Adrenal gland (tissue), 12 donors: ENCODE data around the gene MT1F. TPM values are rescaled to one million over a fixed set of nuclear protein-coding genes. Genes with fewer than 3 reads are reported as not detected.

Experiments used
- DNase-seq, 7 donors: peaks; one replicate each; pipeline ENCODE4 v3.0.0-alpha.2; 2019 to 2020
- H3K27ac ChIP-seq, 5 donors: fragments of 200-600 bp; sonication (generic) in 4 of 5; 1 replicate in 3 of 5; 2 replicates in 2 of 5; pipeline versions ENCODE4 v1.5.1 to v1.8.0; 2016 to 2020; ENCODE audit warnings: mild to moderate bottlenecking in 1 of 5
- H3K27me3 ChIP-seq: fragments of 200-600 bp; 2 replicates; pipeline ENCODE4 v1.8.0; 2021
- H3K36me3 ChIP-seq, 2 donors: fragments of 200-600 bp; replicated peaks in 1 of 2; 1 replicate in 1 of 2; 2 replicates in 1 of 2; pipeline versions ENCODE4 v1.5.1 to v1.8.0; 2018 to 2022
- H3K4me1 ChIP-seq, 2 donors: fragments of 200-600 bp; replicated peaks in 1 of 2; 1 replicate in 1 of 2; 2 replicates in 1 of 2; pipeline versions ENCODE4 v1.5.1 to v1.8.0; 2018 to 2021
- H3K4me3 ChIP-seq, 4 donors: fragments of 200-600 bp; sonication (generic) in 3 of 4; one replicate each; pipeline ENCODE4 v1.5.1; 2016 to 2018
- H3K9me3 ChIP-seq, 3 donors: fragments of 200-600 bp; sonication (generic) in 1 of 3; replicated peaks in 1 of 3; 1 replicate in 2 of 3; 2 replicates in 1 of 3; pipeline versions ENCODE4 v1.5.1 to v1.8.0; 2016 to 2021
- POLR2A ChIP-seq, 2 donors: fragments of 450-650 bp; IDR thresholded peaks; one replicate each; pipeline ENCODE4 v1.6.1; 2017; ENCODE audit warnings: antibody characterized with exemption in 2 of 2, mild to moderate bottlenecking in 2 of 2, moderate library complexity in 1 of 2
- WGBS, 4 donors: extraction: QIAGEN DNeasy Blood & Tissue Kit in 2 of 4; methylation state at CpG; one replicate each; pipeline versions ENCODE4 v1.1.5 to v1.1.7; 2013 to 2017; 5-methylcytosine and 5-hydroxymethylcytosine counted together
- intact Hi-C, 2 donors: fragments of 100-400 bp; cut with DNase I; formaldehyde crosslinking; loops; one replicate each; pipeline versions ENCODE4 v1.14.1 to v1.15.0; 2022 to 2023
- polyA plus RNA-seq, 3 donors: library from polyadenylated mRNA; stranded (reverse); fragments of 200-250 nt in 2 of 3; fragments of 350-450 nt in 1 of 3; fragmentation: Illumina TruSeq in 1 of 3; extraction: RNeasy Lipid Tissue Mini Kit (QIAGEN cat#74804) in 1 of 3; gene quantifications; one replicate each; pipeline ENCODE4 v1.2.3, GENCODE V29; 2013 to 2014
- total RNA-seq, 9 donors: library from RNA; depleted of rRNA in 4 of 9; stranded (reverse); fragments of >200 nt in 4 of 9; fragments of 120-200 nt in 1 of 9; fragmentation: NEBNext Ultra II Directional in 1 of 9; extraction: Animal tissue kit (Norgen Biotek cat#: 25700) in 1 of 9; gene quantifications; one replicate each; pipeline versions ENCODE4 v1.1.0 to v1.2.4, GENCODE V29; 2013 to 2023
- TF ChIP-seq, protein P1 (sequence below), 6 experiments: fragments of 450-650 bp in 4 of 6; fragments of 200-600 bp in 2 of 6; sonication (generic) in 1 of 6; IDR thresholded peaks; 1 replicate in 5 of 6; 2 replicates in 1 of 6; pipeline versions ENCODE4 v1.5.1 to v1.8.0; 2016 to 2021; ENCODE audit warnings: antibody characterized with exemption in 6 of 6, mild to moderate bottlenecking in 2 of 6, moderate library complexity in 1 of 6
- donor health status: healthy with polysubstance abuse.
- donor health status: Bipolar disorder and iron deficiency.
- donor health status: DM: yes; HTN: yes; CAD: no.
- donor health status: DM: no; HTN: no; CAD: no.
- donor health status: DM: no; HTN: no; CAD: no.
- donor health status: DM: yes; HTN: yes; CAD: no.

The MT1F gene
- total and polyA plus RNA-seq, 12 donors = 10.8 to 204 (median 44.8) TPM

DNA sequence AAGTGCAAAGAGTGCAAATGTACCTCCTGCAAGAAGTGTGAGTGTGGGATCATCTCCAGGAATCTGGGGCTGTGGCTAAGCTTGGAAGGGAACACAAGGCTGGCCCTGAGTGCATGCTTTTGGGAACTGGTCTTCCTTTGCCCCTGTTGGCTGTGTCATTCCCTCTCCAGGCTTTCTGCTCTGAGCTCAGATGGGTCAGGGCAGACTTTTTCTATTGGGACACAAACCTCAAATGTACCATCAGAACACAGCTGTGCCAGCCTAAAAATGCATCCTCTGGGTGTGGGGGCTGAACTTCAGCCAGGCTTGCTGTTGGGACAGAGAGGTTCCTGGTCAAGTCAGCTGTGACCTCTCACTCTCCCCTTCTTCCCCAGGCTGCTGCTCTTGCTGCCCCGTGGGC lies 5.2 kb upstream of the MT1F start:
- H3K4me1 ChIP-seq = peaks cover 0 to 5% of the 10 kb centered on the region in 2 donors
- H3K36me3 ChIP-seq = no peaks in the 10 kb centered on the region
- H3K27me3 ChIP-seq = no peaks in the 10 kb centered on the region
- no peak overlapping the region for H3K4me3 ChIP-seq
- WGBS, 4 donors = 22 to 82% (median 65%) methylated on average over 1 of the region's 1 CpG
- intact Hi-C loops = no loop called here
- TF ChIP-seq, protein P1, sequence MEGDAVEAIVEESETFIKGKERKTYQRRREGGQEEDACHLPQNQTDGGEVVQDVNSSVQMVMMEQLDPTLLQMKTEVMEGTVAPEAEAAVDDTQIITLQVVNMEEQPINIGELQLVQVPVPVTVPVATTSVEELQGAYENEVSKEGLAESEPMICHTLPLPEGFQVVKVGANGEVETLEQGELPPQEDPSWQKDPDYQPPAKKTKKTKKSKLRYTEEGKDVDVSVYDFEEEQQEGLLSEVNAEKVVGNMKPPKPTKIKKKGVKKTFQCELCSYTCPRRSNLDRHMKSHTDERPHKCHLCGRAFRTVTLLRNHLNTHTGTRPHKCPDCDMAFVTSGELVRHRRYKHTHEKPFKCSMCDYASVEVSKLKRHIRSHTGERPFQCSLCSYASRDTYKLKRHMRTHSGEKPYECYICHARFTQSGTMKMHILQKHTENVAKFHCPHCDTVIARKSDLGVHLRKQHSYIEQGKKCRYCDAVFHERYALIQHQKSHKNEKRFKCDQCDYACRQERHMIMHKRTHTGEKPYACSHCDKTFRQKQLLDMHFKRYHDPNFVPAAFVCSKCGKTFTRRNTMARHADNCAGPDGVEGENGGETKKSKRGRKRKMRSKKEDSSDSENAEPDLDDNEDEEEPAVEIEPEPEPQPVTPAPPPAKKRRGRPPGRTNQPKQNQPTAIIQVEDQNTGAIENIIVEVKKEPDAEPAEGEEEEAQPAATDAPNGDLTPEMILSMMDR (IDR thresholded peaks at IDR 0.05) = no peak
- no peak for TF ChIP-seq POLR2A (IDR thresholded peaks at IDR 0.05)
- no peak for DNase-seq
- no peaks in the 10 kb centered on the region for H3K9me3 ChIP-seq
- H3K27ac ChIP-seq = no peak overlapping the region

DNA sequence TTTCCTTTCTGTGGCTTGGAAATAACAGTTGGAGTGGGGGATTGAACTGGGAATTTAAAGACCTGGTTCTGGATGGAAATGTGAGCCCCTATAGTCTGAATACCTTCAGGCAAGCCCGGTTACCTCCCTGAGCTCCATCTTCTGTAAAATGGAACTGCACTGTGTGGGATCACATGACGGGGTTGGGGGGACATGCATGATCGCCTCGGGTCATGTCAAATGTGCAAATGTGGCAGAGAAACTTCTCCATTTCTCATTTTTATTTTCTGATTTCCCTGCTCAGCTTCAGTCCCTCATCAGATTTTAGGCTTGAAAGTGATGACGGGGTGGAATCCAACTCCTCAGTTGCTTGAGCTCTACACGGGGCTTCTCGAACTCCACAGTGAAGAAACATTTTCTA lies 4.5 kb upstream of the MT1F start:
- Histone ChIP-seq H3K9me3 (no peaks in the 10 kb centered on the region), H3K4me3 (no peak overlapping the region), H3K27me3 (no peaks in the 10 kb centered on the region), H3K27ac (no peak overlapping the region), H3K36me3 (no peaks in the 10 kb centered on the region), H3K4me1 (peaks cover under 1 to 7% of the 10 kb centered on the region in 2 donors)
- WGBS, 4 donors = 86 to 89% (median 87%) methylated on average over 7 of the region's 7 CpGs
- TF ChIP-seq POLR2A (IDR thresholded peaks at IDR 0.05) = no peak
- TF ChIP-seq, protein P1 (IDR thresholded peaks at IDR 0.05) = no peak
- no peak for DNase-seq
- intact Hi-C loops = no loop called here

DNA sequence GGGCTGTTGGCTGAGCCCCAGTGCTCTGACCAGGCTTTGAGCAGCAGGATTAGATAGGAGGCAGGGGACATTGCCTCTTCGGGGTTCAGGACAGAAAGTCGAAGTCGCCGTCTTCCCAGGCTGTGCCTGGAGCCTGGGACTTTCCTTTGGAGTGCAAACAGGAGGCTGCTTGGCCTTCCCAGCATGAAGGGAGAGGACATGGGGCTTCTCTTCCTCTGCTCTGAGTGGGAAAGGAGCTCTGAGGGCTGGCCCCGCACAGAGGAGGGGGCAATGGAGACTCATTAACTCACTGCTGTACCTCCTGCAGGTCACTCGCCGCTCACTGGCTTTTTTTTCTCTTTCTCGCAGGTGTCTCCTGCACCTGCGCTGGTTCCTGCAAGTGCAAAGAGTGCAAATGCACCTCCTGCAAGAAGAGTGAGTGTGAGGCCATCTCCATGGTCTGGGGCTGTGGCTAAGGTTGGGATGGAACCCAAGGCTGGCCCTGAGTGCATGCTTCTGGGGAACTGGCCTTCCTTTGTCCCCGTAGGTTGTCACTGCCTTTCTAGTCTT lies 642 bp downstream of the MT1F start:
- Histone ChIP-seq H3K9me3 (no peaks in the 10 kb centered on the region), H3K4me1 (peaks cover 3 to 15% of the 10 kb centered on the region in 2 donors), H3K27me3 (no peaks in the 10 kb centered on the region), H3K36me3 (no peaks in the 10 kb centered on the region), H3K4me3 (peak overlapping the region in 1 of 4 donors; percentile 79), H3K27ac (peak overlapping the region in 3 of 5 donors; percentile 60 to 96 (median 83))
- WGBS, 4 donors = 45 to 50% (median 47%) methylated on average over 6 to 10 of the region's 10 CpGs
- intact Hi-C loops = no loop called here
- TF ChIP-seq, protein P1 (IDR thresholded peaks at IDR 0.05) = no peak
- TF ChIP-seq POLR2A (IDR thresholded peaks at IDR 0.05) = no peak
- DNase-seq = no peak

DNA sequence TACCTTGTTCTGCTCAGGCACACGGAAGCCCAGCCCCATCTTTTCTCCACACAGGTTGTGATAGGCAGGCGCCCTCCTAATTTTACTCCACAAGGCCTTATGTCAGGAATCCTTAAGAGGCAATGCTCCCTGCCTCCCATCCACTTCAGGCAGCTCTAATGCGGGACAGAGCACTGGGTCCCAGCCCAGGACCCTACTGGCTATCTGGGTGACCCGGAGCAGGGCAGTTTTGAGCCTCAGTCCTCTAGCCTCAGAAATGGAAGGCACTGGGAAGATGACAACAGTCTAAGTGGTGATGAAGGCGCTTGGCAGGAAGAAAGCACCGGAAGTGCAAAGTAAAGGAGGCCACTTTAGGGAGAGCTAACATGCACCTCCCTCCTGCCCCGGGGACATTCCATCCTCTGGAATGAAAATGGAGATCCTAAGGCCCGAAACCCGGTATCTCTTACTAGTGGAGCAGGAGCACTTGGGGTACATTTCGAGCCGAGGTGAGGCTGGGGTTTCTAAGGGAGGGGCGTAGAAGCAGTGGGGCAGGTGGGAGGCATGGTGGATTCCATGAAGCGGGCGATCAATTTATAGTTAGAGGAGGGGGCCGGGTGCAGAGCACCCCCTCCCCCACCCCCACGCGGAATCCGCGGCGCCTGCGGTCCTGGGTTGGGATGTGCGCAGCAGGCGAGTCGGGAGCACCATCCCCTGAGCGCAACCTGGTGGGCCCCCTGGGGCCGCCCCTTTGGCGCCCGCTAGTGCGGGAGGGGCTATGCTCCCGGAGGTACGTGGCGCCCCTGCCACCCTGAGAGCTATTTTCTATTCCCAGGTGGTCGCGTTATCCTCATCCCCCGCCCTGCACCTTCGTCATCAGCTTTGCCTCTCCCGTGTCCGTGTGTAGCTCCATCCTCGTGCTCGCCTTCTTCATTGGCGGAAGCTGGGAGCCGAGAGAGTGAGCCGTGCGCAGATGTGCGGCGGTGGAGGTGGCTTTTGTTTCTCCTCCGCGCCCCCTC lies 4.9 kb downstream of the MT1F start:
- Histone ChIP-seq H3K27me3 (no peaks in the 10 kb centered on the region), H3K36me3 (no peaks in the 10 kb centered on the region), H3K9me3 (no peaks in the 10 kb centered on the region), H3K4me1 (peaks cover 3 to 9% of the 10 kb centered on the region in 2 donors), H3K4me3 (no peak overlapping the region), H3K27ac (no peak overlapping the region)
- intact Hi-C loops = no loop called here
- WGBS, 4 donors = 24 to 38% (median 29%) methylated on average over 23 to 48 of the region's 48 CpGs
- DNase-seq = no peak
- TF ChIP-seq, protein P1 (IDR thresholded peaks at IDR 0.05) = no peak
- no peak for TF ChIP-seq POLR2A (IDR thresholded peaks at IDR 0.05)
